ENCODE data around the gene CYP2W1.
A peak's percentile ranks its signal among the peaks of the same experiment; 100 is the strongest.
"Not testable (repeated sequence)": the region's sequence is repeated elsewhere in the genome, so short reads cannot be mapped to it uniquely, and the experiment has no call there.

Gene CYP2W1

DNA sequence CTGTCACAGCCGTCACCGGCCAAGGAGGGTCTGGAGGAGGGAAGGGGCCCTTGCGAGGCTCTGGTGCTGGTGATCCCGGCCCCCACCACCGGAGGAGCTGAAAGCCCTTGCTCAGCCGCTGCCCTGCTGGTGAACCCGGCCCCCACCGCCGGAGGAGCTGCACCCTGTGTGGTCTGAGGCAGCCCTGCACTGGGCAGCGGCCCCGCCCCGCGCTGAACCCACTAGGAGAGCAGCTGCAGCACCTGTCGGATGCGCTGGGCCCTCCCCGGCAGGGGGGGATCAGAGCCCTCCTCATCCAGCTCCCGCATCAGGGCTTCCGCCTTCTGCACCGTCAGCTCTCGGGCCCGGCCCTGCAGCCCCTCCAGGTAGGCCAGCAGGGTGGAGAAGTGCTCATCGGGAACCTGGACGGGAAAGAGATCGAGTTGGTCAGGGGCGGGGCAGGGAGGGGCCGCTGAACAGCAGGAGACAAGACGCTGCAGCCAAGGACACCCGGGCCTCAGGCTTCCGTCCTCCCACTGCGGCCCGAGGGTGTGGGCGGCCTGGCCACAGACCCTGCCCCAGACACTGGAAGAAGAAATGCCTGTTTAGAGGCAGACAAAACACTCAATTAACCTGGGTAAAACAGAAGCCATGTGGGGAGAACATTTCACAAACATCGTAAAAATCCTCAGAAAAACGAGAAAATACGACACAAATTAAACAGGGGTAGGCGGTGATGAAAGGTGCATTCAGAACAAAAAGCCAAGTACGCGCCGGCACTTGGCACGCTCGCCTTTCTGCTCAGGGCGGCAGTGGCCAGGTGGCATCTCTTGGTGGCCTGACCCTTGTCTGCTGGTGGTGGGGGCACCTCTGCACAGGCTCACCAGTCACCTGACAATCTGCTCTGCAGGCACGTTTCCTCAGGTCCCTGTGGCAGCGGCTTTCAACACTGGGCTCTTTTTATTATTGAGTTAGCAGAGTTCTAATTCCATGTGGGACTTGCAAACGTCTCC lies 14.7 kb downstream of the CYP2W1 start:
- no peak for DNase-seq (ENCODE audit: low spot score)

DNA sequence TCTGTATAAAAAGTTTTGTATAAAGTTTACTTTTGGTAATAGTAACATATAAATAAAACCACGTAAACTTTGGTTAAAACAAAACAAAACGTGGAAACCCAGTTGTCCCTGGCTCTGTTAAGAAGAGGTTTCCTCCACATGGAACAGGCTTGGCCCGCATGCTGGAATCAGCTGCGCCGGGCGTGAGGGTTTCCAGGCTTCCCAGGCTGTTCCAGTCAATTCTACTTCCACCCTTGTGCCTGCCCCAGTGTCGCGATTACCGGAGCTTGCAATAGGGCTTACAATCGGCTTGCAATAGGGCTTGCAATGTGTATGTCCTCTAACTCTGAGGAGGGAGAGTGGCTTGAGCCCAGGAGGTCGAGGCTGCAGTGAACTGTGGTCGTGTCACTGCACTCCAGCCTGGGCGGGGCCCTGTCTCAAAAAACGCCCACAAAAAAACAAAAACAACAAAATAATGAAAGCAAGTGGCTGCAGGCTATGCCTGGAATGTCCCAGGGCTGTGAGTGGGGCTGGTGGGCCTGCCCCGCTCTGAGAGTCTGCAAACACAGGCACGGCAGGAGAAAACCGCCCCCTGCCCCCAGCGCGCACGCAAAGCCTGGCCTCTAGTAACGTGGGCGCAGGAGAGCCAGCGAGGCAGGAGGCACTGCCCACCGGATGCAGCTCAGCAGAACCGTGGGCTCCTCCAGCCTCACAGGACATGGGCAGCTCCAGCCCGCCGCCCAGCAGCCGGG lies 16.3 kb downstream of the CYP2W1 start:
- DNase-seq (ENCODE audit: low spot score): no peak

DNA sequence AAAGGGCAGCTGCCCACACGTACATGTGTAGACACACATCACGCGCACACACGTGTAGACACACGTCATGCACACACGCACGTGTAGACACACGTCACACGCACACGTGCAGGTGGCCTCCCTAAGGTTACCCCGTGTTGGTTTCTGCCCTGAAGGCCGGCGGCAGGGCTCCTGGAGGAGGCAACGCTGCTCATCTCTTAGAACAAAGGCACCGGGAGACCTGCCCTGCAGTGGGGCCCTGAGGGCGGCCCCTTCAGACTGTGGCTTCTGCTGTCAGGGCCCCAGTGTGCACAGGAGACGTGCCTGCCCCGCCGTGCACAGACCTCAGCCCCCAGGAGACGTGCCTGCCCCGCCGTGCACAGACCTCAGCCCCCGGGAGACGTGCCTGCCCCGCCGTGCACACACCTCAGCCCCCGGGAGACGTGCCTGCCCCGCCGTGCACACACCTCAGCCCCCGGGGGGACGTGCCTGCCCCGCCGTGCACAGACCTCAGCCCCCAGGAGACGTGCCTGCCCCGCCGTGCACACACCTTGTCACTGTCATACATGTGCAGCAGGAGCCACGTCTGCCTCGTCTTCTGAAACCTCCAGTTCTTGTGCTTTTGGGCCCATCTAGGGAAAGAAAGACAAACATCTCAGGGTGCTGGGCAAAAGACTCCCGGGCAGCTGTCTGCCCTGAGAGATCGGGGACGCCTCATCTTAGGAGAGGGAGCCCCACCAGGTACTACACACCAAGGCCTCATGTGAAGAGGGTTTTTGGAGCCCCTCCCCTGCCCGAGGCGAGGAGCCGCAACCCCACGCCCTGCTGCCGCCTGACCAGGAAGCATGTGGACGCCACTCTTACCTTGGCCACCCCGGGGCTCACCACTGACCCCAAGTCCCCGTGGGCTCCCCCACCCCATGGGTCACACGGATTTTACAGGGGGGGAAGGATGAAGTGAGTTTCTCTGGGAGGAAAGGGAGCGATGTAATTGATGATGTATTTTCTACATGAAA lies 17.3 kb downstream of the CYP2W1 start:
- no peak for DNase-seq (ENCODE audit: low spot score)

DNA sequence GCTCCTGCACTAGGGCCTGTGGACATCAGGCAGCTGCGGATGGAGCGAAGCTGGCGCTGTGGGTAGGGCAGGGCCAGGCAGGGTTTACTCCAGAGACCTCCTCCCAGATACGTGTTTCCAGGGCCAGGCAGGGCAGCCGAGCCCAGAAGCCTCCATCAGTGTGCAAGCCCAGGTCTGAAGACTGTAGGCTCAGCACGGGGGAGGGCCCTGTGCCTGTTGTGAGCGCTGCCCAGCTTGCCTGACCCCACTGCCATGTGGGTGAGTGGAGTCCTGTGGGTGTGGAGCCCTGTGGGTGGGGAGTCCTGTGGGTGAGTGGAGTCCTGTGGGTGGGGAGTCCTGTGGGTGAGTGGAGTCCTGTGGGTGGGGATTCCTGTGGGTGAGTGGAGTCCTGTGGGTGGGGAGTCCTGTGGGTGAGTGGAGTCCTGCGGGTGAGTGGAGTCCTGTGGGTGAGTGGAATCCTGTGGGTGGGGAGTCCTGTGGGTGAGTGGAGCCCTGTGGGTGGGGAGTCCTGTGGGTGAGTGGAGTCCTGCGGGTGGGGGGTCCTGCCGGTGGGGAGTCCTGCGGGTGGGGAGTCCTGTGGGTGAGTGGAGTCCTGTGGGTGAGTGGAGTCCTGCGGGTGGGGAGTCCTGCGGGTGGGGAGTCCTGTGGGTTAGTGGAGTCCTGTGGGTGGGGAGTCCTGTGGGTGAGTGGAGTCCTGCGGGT lies 18.2 kb downstream of the CYP2W1 start:
- not testable (repeated sequence) for DNase-seq (ENCODE audit: low spot score)

DNA sequence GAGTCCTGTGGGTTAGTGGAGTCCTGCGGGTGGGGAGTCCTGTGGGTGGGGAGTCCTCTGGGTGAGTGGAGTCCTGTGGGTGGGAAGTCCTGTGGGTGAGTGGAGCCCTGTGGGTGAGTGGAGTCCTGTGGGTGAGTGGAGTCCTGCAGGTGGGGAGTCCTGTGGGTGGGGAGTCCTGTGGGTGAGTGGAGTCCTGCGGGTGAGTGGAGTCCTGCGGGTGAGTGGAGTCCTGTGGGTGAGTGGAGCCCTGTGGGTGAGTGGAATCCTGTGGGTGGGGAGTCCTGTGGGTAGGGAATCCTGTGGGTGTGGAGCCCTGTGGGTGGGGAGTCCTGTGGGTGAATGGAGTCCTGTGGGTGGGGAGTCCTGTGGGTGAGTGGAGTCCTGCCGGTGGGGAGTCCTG lies 19.0 kb downstream of the CYP2W1 start:
- not testable (repeated sequence) for DNase-seq (ENCODE audit: low spot score)

DNA sequence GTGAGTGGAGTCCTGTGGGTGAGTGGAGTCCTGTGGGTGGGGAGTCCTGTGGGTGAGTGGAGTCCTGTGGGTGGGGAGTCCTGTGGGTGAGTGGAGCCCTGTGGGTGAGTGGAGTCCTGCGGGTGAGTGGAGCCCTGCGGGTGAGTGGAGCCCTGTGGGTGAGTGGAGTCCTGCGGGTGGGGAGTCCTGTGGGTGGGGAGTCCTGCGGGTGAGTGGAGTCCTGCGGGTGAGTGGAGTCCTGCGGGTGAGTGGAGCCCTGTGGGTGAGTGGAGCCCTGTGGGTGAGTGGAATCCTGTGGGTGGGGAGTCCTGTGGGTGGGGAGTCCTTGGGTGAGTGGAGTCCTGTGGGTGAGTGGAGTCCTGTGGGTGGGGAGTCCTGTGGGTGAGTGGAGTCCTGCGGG lies 19.5 kb downstream of the CYP2W1 start:
- not testable (repeated sequence) for DNase-seq (ENCODE audit: low spot score)

DNA sequence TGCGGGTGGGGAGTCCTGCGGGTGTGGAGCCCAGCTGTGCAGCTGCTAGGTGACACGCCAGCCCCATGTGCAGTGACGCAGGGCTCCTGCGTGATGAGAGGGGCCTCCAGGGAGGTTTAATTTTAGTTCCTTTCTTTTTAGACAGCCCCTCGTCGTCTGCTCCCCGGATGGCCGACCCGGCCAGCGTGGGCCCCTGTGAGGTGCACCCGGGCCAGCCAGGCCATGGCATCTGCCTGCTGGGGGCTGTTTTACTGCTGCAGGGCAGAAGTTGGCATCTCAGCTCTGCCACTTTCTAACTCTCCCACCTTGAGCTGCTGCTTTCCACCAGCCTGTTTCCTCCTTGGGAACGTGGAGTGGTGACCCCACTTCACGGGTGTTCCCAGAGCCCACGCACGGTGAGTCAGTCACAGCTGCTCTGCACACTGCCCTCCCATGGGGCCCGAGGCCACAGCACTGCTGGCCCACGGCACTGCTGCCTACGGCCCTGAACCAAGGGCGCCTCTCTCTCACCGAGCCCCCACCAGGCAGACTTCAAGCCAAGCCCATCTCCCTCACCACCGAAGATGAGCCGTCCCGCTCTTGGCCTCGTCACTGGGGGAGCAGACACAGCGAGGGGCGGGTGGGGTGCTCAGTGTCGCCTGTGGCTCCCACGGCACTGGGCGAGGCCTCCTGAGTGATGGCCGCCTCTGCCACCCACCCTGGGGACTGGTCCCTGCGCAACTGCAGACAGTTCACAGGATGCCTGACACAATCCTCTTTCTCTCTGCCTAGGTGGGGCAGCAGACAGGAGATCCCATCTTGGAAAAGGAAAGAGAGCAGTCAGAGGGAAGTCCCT lies 21.3 kb downstream of the CYP2W1 start:
- DNase-seq (ENCODE audit: low spot score): no peak

DNA sequence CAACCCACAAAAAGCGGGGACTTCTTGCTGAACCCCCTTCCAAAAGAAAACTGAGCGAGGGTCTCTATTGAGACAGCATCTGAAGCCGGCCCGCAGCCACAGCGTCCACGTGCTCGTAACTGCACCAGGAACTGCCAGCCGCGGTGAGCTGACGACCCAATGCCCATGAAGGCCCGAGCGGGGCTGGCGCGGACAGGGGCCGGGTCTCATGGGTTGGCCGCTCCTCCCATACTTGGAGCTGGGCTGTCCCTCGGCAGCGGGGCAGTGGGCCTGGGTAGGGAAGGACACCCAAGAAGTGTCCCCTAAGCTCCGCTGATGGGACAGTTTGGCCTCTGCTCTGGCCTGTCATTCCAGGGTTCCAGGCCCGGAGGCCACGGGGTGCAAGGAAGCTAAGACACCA lies 22.3 kb downstream of the CYP2W1 start:
- no peak for DNase-seq (ENCODE audit: low spot score)

DNA sequence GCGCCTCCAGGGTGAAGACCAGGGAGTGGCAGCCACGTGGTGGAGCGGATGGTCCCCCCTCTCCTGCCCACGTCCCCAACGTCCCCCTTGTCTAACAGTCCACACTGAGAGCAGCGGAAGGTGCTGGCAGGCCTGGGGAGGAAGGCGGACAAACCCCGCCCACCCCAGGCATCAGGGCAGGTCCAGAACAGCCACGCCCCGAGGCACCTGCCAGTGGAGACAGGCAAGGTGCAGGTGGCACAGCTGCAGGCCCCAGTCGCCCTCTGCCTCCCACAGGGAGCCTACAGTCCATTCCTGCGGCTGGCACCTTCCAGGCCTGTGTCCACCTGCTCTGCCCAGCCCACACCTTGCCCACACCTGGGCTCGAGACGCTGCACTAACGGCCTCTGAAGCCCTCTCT lies 24.9 kb downstream of the CYP2W1 start:
- peak; percentile 60 for DNase-seq (ENCODE audit: low spot score)

DNA sequence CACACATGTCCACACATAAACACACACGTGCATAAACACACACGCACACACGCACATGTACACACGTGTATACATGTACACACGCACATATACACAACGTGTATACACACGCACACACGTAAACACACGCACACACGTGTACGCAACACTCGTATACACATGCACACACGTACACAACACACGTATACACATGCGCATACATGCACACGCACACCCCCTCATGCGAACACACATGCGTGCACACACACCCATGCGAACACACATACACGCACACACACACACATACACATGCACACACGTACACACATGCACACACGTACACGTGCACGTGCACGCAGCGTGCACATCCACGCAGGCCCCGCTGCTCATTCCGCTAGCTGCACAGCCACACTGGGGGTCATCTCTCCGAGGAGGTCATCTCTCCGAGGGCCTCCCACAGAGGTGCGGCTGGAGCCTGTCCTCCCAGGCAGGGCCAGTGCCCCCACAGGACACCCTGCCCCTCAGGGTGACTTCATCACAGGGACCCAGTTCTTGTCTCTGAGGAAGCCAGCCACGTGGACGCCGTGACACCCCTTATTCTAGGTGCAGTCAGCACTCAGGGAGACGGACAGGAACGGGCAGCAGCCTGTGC lies 25.9 kb downstream of the CYP2W1 start:
- DNase-seq (ENCODE audit: low spot score): no peak

DNA sequence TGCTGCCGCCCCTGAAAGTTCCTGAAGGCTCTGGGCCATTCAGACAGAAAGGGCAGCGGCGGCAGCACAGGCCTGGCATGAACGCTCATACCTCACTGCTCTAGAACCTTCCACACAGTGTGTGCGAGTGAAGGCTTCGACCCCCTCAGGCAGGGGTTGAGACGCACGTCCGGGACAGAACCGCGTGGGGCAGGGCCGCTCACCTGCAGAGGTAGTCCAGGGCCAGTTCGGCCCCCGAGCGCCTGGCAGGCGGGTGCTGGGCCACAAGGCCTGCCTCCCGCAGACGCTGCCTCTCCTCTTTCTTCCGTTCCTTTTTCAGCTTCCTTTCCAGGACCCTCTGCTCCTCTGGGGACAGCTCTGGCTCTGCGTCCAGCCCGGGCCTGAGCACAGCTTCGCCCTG lies 26.8 kb downstream of the CYP2W1 start:
- no peak for DNase-seq (ENCODE audit: low spot score)

DNA sequence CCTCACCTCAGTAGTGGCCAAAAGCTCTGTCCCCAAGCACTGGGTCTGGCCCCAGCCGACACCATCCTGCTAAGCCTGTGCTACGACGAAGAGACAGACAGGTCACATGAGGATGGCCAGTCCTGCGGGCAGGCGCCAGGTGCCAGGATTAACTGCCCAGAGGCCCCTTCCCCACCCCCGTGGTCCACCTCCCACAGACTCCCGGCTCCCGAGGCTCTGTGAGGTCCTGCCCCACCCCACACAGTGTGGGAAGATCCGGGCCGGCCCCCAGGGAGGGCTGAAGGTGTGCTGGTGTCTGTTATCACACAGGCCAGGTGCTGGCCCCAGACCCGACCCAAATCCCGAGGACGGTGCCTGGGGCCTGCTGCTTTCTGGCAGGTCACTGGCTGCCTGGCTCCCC lies 27.2 kb downstream of the CYP2W1 start:
- no peak for DNase-seq (ENCODE audit: low spot score)

DNA sequence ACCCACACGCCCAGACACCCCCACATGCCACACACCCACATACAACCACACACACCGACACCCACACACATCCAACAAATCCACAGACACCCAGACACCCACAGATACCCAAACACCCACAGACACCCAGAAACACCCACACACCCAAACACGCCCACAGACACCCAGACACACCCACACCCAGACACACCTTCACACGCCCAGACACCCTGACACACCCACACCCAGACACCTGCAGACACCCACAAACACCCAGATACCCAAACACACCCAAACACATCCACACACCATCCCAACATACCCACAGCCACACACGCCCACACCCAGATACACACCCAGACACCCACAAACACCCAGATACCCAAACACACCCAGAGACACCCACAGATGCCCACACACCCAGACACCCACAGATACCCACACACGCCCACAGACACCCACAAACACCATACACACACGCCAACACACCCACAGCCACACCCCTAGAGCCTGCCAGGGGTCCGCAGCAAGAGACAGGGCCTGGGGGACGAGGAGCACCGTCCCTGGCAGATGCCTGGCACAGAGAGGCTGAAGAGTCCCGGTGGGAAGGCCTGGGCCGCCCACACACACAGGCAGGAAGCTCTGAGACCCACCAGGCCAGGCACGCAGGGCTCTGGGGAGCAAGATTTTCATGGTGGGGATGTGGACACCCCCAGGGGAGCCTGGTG lies 28.5 kb downstream of the CYP2W1 start:
- no peak for DNase-seq (ENCODE audit: low spot score)

DNA sequence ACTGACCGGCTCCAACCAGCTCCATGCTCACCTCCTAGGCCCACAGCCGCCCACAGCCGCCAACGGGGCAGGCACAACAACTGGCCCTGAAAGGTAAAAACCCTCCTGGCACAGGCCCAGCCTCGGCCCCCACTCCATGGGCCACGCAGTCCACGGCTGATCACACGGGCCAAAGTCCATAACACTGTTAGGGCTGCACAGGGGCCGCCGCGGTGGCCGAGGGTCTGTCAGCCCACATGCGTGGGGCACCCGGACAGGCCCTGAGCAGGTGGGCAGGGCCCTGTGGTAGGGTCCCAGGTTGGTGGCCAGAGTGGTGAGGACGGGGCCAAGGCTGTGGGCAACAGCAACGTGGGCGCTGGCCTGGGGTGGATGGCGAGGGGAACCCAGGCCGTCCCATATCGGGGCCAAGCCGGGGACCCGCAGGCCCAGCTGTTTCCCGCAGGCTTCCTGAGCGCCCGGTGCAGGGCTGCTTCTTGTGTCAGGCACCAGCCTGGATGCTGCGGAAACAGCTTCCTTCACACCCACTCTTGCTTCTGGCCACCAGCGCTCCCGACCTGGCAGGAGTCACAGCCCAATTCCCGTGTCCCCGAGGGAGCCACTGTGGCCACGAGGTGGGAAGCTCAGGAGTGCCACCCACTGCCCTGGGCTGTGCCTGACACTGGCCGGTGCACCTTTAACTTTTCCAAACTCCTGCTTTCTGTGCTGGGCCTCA lies 29.2 kb downstream of the CYP2W1 start:
- no peak for DNase-seq (ENCODE audit: low spot score)

DNA sequence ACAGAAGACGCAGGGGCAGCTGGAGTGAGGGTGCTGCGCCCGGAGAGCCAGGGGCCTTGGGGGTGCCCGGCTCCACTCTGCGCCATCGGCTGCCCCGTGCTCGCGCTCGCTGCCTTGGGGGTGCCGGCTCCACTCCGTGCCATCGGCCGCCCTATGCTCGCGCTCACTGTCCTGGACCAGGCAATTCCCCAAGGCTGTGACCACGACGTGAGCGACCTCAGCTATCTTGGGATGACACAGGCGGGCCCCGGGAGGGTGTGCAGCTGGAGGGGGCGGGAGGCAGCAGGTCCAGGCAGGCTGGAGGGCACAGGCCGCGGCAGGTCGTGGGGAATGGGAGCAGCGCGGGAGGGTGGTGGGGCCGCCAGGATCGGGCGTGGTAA lies 29.7 kb downstream of the CYP2W1 start:
- DNase-seq (ENCODE audit: low spot score): no peak

DNA sequence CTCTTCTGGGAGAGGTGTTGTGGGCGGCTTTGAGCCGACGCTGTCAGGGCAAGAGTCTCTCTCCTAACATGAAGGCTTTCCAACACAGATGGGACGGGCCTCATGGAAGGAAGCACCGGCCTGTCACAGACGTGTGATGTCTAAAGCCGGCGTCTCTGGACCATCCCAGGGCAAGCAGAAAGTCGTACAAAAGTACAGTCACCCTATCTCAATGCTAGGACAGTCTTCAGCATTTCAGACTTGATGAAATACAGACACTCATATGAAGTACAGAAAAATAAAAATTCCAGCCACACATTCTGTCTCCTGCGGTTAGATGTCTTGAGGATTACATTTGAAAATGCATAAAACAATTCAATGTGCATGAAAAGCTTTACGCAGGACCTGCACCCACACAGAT lies 30.6 kb downstream of the CYP2W1 start:
- no peak for DNase-seq (ENCODE audit: low spot score)

DNA sequence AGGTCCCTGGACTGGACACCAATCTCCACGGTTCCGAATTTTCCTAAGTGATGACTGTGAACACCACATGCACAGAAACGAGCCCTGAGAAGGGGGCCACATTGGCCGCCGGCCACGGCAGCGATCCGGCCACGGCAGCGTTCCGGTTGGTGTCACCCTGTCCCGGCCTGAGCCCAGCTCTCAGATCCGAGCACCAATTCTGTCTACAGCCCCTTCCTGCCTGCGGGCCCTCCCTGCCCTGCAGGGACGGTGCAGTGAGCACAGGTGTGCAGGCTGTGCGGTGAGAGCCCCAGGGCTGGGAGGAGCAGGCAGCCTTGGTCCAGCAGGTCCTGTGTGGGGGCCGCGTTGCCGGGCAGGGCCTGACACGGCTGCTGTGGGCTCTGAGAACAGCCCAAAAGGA lies 31.7 kb downstream of the CYP2W1 start:
- DNase-seq (ENCODE audit: low spot score): no peak
